IPS-15b (cell line): ENCODE results near the gene HMX1.

ENCODE experiments used
- H3K27me3 ChIP-seq: one replicate; pipeline ENCODE4 v1.6.1; 2013; ENCODE audit warnings: low read length; ENCODE audit not compliant: control insufficient read depth, insufficient read depth
- H3K36me3 ChIP-seq: one replicate; pipeline ENCODE4 v1.6.1; 2013; ENCODE audit warnings: low read length; ENCODE audit not compliant: control insufficient read depth, insufficient read depth
- H3K4me1 ChIP-seq: one replicate; pipeline ENCODE4 v1.6.1; 2013; ENCODE audit warnings: mild to moderate bottlenecking, low read length; ENCODE audit not compliant: control insufficient read depth, insufficient read depth
- H3K4me3 ChIP-seq: one replicate; pipeline ENCODE4 v1.5.1; 2013; ENCODE audit warnings: low read depth, low read length
- H3K9ac ChIP-seq: one replicate; pipeline ENCODE4 v1.6.1; 2013; ENCODE audit warnings: low read depth, mild to moderate bottlenecking, low read length
- H3K9me3 ChIP-seq: one replicate; pipeline ENCODE4 v1.6.1; 2013; ENCODE audit warnings: mild to moderate bottlenecking, low read length; ENCODE audit not compliant: control insufficient read depth, insufficient read depth

Gene HMX1

GRCh38 chr4:8847331-8847730, 24.3 kb downstream of the HMX1 start:
- Histone ChIP-seq H3K4me1 (peaks cover 4% of the 10 kb centered on the region), H3K9ac (no peak overlapping the region), H3K36me3 (no peaks in the 10 kb centered on the region), H3K9me3 (no peaks in the 10 kb centered on the region), H3K4me3 (no peak overlapping the region), H3K27me3 (peaks cover 11% of the 10 kb centered on the region)

DNA sequence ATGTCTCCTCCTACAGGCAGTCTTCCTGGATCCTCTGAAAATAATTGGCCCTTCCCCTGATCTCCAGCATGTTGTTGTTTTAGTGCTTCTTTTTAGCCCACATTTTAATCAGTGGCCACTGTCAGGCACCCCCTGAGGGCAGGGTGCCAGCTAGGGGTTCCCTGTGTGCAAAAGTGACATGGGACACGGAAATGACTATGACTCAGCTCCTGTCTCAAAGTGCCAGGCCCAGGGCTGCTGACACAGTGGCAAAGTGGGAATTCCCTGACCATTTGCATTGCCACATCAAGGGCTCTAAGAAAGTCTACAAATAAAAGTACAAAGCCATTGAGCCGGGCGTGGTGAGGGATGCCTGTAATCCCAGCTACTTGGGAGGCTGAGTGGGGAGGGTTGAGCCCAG, 24.8 kb downstream of the HMX1 start:
- Histone ChIP-seq H3K36me3 (no peaks in the 10 kb centered on the region), H3K27me3 (peaks cover 11% of the 10 kb centered on the region), H3K9me3 (no peaks in the 10 kb centered on the region), H3K9ac (no peak overlapping the region), H3K4me3 (no peak overlapping the region), H3K4me1 (peaks cover 4% of the 10 kb centered on the region)

DNA sequence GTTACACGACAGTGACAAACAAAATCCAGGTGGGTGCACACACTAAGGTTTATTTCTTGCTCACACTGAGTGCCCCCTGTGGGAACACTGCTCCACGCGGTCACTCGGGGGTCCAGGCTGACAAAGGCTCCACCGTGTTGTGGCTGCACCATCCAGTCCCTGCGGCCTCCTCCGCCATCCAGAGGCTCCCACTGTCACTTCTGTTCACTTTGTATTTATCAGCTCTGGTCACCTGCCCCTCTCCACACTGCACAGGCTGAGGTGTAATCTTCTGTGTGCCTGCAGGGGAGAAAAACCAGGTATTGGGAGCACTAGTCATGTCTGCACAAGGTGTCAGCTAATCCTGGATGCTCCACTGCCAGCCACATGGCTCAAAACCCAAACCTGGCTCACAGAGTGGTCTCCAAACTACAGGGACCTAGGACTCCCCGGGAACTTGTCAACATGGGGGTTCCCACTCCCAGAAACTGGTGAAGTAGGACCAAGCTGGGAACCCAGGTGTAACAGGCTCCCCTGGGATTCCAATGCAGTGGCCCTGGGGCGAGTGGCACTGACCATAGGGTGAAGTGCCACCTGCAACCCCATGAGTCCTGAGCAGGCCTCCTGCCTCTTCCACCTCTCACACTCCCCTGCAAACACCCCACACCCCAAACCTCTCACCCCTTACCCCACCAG, 25.5 kb downstream of the HMX1 start:
- H3K9me3 ChIP-seq, result no peaks in the 10 kb centered on the region
- H3K4me1 ChIP-seq, result peaks cover 4% of the 10 kb centered on the region
- no peaks in the 10 kb centered on the region for H3K36me3 ChIP-seq
- no peak overlapping the region for H3K4me3 ChIP-seq
- H3K27me3 ChIP-seq, result peaks cover 11% of the 10 kb centered on the region
- no peak overlapping the region for H3K9ac ChIP-seq

DNA sequence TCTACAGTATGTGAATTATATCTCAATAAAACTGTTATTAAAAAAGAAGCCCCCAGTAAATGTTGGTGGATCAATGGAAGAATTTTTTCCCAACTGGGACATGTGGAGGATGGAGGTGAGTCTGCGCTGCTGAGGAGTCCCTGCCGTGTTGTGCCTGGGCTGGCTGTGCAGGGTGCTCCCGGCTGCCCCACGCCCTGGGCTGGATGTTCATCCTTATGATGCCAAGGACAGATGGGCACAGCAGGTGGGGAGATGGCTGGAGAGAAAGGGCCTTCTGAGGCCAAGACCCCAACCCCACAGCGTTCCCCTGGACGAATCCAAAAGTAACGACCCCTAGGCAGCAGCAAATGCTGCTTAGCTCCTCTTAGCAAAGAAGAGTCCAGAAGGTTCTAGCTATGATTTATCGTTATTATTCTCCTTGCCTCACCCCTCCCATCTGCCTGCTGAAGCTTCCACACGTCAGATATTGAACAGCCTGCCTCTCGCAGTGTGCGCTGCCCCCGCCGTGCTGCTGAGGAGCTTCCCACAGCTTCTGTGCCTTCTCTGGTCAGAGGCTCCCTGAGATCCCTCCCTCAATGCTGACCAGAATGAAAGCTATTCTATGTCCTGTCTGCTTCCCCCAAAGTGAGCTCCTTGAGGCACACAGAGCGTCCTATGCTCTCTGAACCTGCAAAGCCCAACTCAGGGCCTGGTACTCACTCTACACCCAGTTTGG, 26.5 kb downstream of the HMX1 start:
- Histone ChIP-seq H3K4me3 (no peak overlapping the region), H3K9ac (no peak overlapping the region), H3K9me3 (no peaks in the 10 kb centered on the region), H3K36me3 (no peaks in the 10 kb centered on the region), H3K4me1 (peaks cover 4% of the 10 kb centered on the region), H3K27me3 (peaks cover 11% of the 10 kb centered on the region)

- Histone ChIP-seq H3K9ac (no peak overlapping the region), H3K27me3 (peaks cover 6% of the 10 kb centered on the region), H3K4me1 (peaks cover 4% of the 10 kb centered on the region), H3K9me3 (no peaks in the 10 kb centered on the region), H3K36me3 (no peaks in the 10 kb centered on the region), H3K4me3 (no peak overlapping the region)
Measured at GRCh38 chr4:8843597-8843996, 28.0 kb downstream of the HMX1 start.

DNA sequence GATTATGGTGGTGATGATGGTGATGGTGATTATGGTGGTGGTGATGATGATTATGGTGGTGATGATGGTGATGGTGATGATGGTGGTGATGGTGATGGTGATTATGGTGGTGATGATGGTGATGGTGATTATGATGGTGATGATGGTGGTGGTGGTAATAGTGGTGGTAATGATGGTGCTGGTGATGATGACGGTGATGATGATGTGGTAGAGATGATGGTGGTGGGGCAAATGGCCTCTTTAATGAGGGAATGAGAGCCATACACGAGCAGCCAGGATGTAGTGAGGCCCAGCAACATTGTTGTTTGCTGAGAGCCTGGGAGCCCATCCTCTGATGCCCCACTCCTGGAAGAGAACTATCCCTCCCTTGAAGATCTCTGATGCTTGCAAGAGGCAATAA, 29.0 kb downstream of the HMX1 start:
- Histone ChIP-seq H3K9me3 (no peaks in the 10 kb centered on the region), H3K9ac (no peak overlapping the region), H3K4me1 (peaks cover 3% of the 10 kb centered on the region), H3K27me3 (peaks cover 2% of the 10 kb centered on the region), H3K36me3 (no peaks in the 10 kb centered on the region), H3K4me3 (no peak overlapping the region)

GRCh38 chr4:8841678-8842268, 29.9 kb downstream of the HMX1 start:
- peaks cover 2% of the 10 kb centered on the region for H3K27me3 ChIP-seq
- H3K9ac ChIP-seq, result no peak overlapping the region
- H3K4me3 ChIP-seq, result no peak overlapping the region
- no peaks in the 10 kb centered on the region for H3K36me3 ChIP-seq
- H3K4me1 ChIP-seq, result peaks cover 3% of the 10 kb centered on the region
- no peaks in the 10 kb centered on the region for H3K9me3 ChIP-seq

- Histone ChIP-seq H3K36me3 (no peaks in the 10 kb centered on the region), H3K27me3 (peaks cover 2% of the 10 kb centered on the region), H3K9ac (no peak overlapping the region), H3K4me1 (peaks cover 3% of the 10 kb centered on the region), H3K9me3 (no peaks in the 10 kb centered on the region), H3K4me3 (no peak overlapping the region)
Measured at GRCh38 chr4:8840816-8841455, 30.7 kb downstream of the HMX1 start.

- H3K4me3 ChIP-seq, result no peak overlapping the region
- peaks cover under 1% of the 10 kb centered on the region for H3K27me3 ChIP-seq
- H3K9ac ChIP-seq, result no peak overlapping the region
- H3K9me3 ChIP-seq, result no peaks in the 10 kb centered on the region
- H3K36me3 ChIP-seq, result no peaks in the 10 kb centered on the region
- peaks cover 3% of the 10 kb centered on the region for H3K4me1 ChIP-seq
Measured at GRCh38 chr4:8840006-8840793, 31.4 kb downstream of the HMX1 start.

DNA sequence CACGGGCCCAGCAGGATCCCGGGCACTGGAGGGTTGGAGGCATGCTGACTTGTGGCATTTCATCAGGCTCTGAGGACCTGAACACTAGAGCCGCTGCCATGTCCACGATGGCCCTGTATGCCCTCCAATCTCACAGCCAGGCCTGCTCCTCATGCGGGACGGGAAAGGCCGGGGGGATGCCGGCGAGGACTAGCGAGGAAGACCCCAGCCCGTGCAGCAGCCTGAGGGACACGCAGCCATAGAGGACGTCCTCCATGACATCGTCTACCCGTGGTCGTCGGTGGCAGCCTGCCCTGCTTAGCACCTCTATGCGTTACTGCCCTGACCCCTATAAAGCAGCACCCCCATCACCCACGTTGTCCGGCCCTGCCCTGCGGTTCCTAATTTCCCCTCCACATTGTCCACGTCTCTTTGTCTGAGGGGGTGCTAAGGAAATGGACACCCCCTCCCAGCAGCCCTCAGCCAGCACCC, 32.6 kb downstream of the HMX1 start:
- no peak overlapping the region for H3K9ac ChIP-seq
- no peaks in the 10 kb centered on the region for H3K27me3 ChIP-seq

GRCh38 chr4:8838296-8838960, 33.2 kb downstream of the HMX1 start:
- H3K4me1 ChIP-seq, result peaks cover 3% of the 10 kb centered on the region
- H3K4me3 ChIP-seq, result no peak overlapping the region
- no peaks in the 10 kb centered on the region for H3K27me3 ChIP-seq
- H3K9me3 ChIP-seq, result no peaks in the 10 kb centered on the region
- no peak overlapping the region for H3K9ac ChIP-seq
- H3K36me3 ChIP-seq, result no peaks in the 10 kb centered on the region

More for the DNA sequence above, 32.6 kb downstream of the HMX1 start:
- Histone ChIP-seq H3K36me3 (no peaks in the 10 kb centered on the region), H3K9me3 (no peaks in the 10 kb centered on the region), H3K4me1 (peaks cover 3% of the 10 kb centered on the region), H3K4me3 (no peak overlapping the region)
